Loucy (cell line): Measurements from ENCODE around the gene NUP85.

ENCODE experiments used
- H2AFZ ChIP-seq: fragments of 200-600 bp; sonication (generic); 2 replicates; pipeline ENCODE4 v1.6.0; 2016; ENCODE audit warnings: antibody characterized with exemption, mild to moderate bottlenecking, low read length, moderate library complexity
- H3F3A ChIP-seq: fragments of 200-600 bp; 2 replicates; pipeline ENCODE4 v1.6.0; 2016; ENCODE audit warnings: antibody characterized with exemption, low read depth, mild to moderate bottlenecking
- H3K27me3 ChIP-seq: fragments of 200-600 bp; sonication (generic); 2 replicates; pipeline ENCODE4 v1.6.1; 2014; ENCODE audit warnings: low read length, mild to moderate bottlenecking; ENCODE audit not compliant: insufficient read depth, poor library complexity, severe bottlenecking
- H3K36me3 ChIP-seq: fragments of 200-600 bp; sonication (generic); 2 replicates; pipeline ENCODE4 v1.6.1; 2016; ENCODE audit warnings: low read length; ENCODE audit not compliant: insufficient read depth
- H3K4me1 ChIP-seq: fragments of 200-600 bp; sonication (generic); 2 replicates; pipeline ENCODE4 v1.5.1; 2014; ENCODE audit warnings: low read length, mild to moderate bottlenecking; ENCODE audit not compliant: insufficient read depth, poor library complexity, severe bottlenecking
- H3K4me2 ChIP-seq: fragments of 200-600 bp; sonication (generic); 2 replicates; pipeline ENCODE4 v1.6.0; 2014; ENCODE audit warnings: antibody characterized with exemption, low read length, low read depth, mild to moderate bottlenecking; ENCODE audit not compliant: poor library complexity, severe bottlenecking
- H3K4me3 ChIP-seq: fragments of 200-600 bp; sonication (generic); 2 replicates; pipeline ENCODE4 v1.5.1; 2014; ENCODE audit warnings: low read length, mild to moderate bottlenecking, mixed read lengths; ENCODE audit not compliant: poor library complexity, severe bottlenecking
- H3K79me2 ChIP-seq: fragments of 200-600 bp; sonication (generic); 2 replicates; pipeline ENCODE4 v1.6.1; 2014; ENCODE audit warnings: low read length; ENCODE audit not compliant: insufficient read depth
- H3K9ac ChIP-seq: fragments of 200-600 bp; sonication (generic); 2 replicates; pipeline ENCODE4 v1.6.0; 2014; ENCODE audit warnings: mild to moderate bottlenecking, low read depth, low read length, moderate library complexity; ENCODE audit not compliant: poor library complexity, severe bottlenecking
- H3K9me2 ChIP-seq: fragments of 200-600 bp; sonication (generic); replicated peaks from 2 replicates; pipeline ENCODE4 v1.6.1; 2016; ENCODE audit warnings: low read depth, low read length, mixed read lengths
- H3K9me3 ChIP-seq: fragments of 200-600 bp; sonication (generic); 2 replicates; pipeline ENCODE4 v1.6.1; 2014; ENCODE audit warnings: mild to moderate bottlenecking, antibody characterized with exemption, low read length, low read depth; ENCODE audit not compliant: insufficient read depth
- H4K20me1 ChIP-seq: fragments of 200-600 bp; sonication (generic); 2 replicates; pipeline ENCODE4 v1.6.0; 2014; ENCODE audit warnings: antibody characterized with exemption, low read length, mild to moderate bottlenecking; ENCODE audit not compliant: insufficient read depth, poor library complexity, severe bottlenecking
- CTCF ChIP-seq: fragments of 200-600 bp; sonication (generic); conservative IDR thresholded peaks from 2 replicates; pipeline ENCODE4 v1.5.1; 2014; ENCODE audit warnings: mild to moderate bottlenecking, antibody characterized with exemption, low read length
- EZH2phosphoT487 ChIP-seq: fragments of 200-600 bp; IDR thresholded peaks from 2 replicates; pipeline ENCODE4 v1.6.1; 2018; ENCODE audit warnings: antibody characterized with exemption, mild to moderate bottlenecking, moderate library complexity, borderline replicate concordance

Gene NUP85

GRCh38 chr17:75208161-75208560 lies 2.7 kb downstream of the NUP85 start:
- H3K9ac ChIP-seq, result no peak overlapping the region
- H3K36me3 ChIP-seq, result peaks cover 32% of the 10 kb centered on the region; the same call in 1 of the 2 replicates
- H3K4me2 ChIP-seq, result peak overlapping the region; percentile 93
- H3F3A ChIP-seq, result no peaks in the 10 kb centered on the region
- peaks cover 61% of the 10 kb centered on the region for H3K79me2 ChIP-seq
- no peaks in the 10 kb centered on the region for H3K9me3 ChIP-seq
- peaks cover 15% of the 10 kb centered on the region for H4K20me1 ChIP-seq
- H3K4me3 ChIP-seq, result peak overlapping the region; percentile 28
- peaks cover 23% of the 10 kb centered on the region for H3K4me1 ChIP-seq
- H2AFZ ChIP-seq, result no peak overlapping the region
- H3K9me2 ChIP-seq, result no peaks in the 10 kb centered on the region
- H3K27me3 ChIP-seq, result no peaks in the 10 kb centered on the region
- TF ChIP-seq EZH2phosphoT487, result no peak
- no peak for TF ChIP-seq CTCF

GRCh38 chr17:75209061-75209460 lies 3.6 kb downstream of the NUP85 start:
- no peaks in the 10 kb centered on the region for H3K9me3 ChIP-seq
- H4K20me1 ChIP-seq, result peaks cover 15% of the 10 kb centered on the region
- peaks cover 61% of the 10 kb centered on the region for H3K79me2 ChIP-seq
- no peaks in the 10 kb centered on the region for H3K9me2 ChIP-seq
- peaks cover 23% of the 10 kb centered on the region for H3K4me1 ChIP-seq
- H3K36me3 ChIP-seq, result peaks cover 38% of the 10 kb centered on the region; the same call in 1 of the 2 replicates
- no peak overlapping the region for H2AFZ ChIP-seq
- H3K4me2 ChIP-seq, result peak overlapping the region; percentile 93
- no peaks in the 10 kb centered on the region for H3K27me3 ChIP-seq
- H3K4me3 ChIP-seq, result no peak overlapping the region
- H3F3A ChIP-seq, result no peaks in the 10 kb centered on the region
- TF ChIP-seq CTCF (no peak), EZH2phosphoT487 (no peak)
- no peak overlapping the region for H3K9ac ChIP-seq

- Histone ChIP-seq H3K27me3 (no peaks in the 10 kb centered on the region), H4K20me1 (no peaks in the 10 kb centered on the region), H3F3A (no peaks in the 10 kb centered on the region), H3K9ac (no peak overlapping the region), H3K9me2 (no peaks in the 10 kb centered on the region), H3K4me1 (no peaks in the 10 kb centered on the region), H3K4me2 (no peak overlapping the region), H3K79me2 (no peaks in the 10 kb centered on the region), H2AFZ (no peak overlapping the region), H3K4me3 (no peak overlapping the region), H3K36me3 (peaks cover 69% of the 10 kb centered on the region; the same call in 1 of the 2 replicates), H3K9me3 (no peaks in the 10 kb centered on the region)
- TF ChIP-seq EZH2phosphoT487, result no peak
- TF ChIP-seq CTCF, result no peak
These were observed 12.7 kb downstream of the NUP85 start for GRCh38 chr17:75218131-75218530.
